Gastrocnemius medialis (tissue), 4 donors: ENCODE results near the gene INCENP.

Experiments
- CTCF ChIP-seq, 5 experiments: fragments of 450-650 bp in 3 of 5; fragments of 200-600 bp in 2 of 5; sonication (generic) in 2 of 5; IDR thresholded peaks in 4 of 5; conservative IDR thresholded peaks in 1 of 5; 1 replicate in 4 of 5; 2 replicates in 1 of 5; pipeline ENCODE4 v1.5.1; 2016 to 2019; ENCODE audit warnings: antibody characterized with exemption in 5 of 5, mild to moderate bottlenecking in 3 of 5, moderate library complexity in 3 of 5
- POLR2A ChIP-seq, 2 donors: fragments of 450-650 bp; IDR thresholded peaks; one replicate each; pipeline ENCODE4 v1.6.1; 2017; ENCODE audit warnings: antibody characterized with exemption in 2 of 2, mild to moderate bottlenecking in 2 of 2, moderate library complexity in 2 of 2

GRCh38 chr11:62127941-62128770 lies 4.3 kb downstream of the INCENP start:
- TF ChIP-seq CTCF (IDR thresholded peaks at IDR 0.05 in 4 of 5, conservative IDR thresholded peaks at IDR 0.05 in 1 of 5) (no peak), POLR2A (IDR thresholded peaks at IDR 0.05) (no peak)
